HepG2 (cell line): ENCODE data around the gene ATF6. TPM values are rescaled to one million over a fixed set of nuclear protein-coding genes. Genes with fewer than 3 reads are reported as not detected.
A peak's percentile ranks its signal among the peaks of the same experiment; 100 is the strongest.

ENCODE experiments used
- ASH2L ChIP-seq: fragments of 300-600, 200-600 bp; sonication (generic); IDR thresholded peaks from 2 replicates; pipeline ENCODE4 v1.7.0; 2017; ENCODE audit warnings: low read depth, mild to moderate bottlenecking, moderate library complexity, mixed read lengths, low read length; ENCODE audit not compliant: insufficient read length
- ATF6 ChIP-seq: sonication (generic); formaldehyde crosslinking; conservative IDR thresholded peaks from 2 replicates; pipeline ENCODE4 v1.4.0; 2020; ENCODE audit warnings: missing genetic modification reagents
- BRCA1 ChIP-seq: sonication (generic); formaldehyde crosslinking; IDR thresholded peaks from 2 replicates; pipeline ENCODE4 v1.4.0; 2020; ENCODE audit warnings: missing genetic modification reagents
- EHMT2 ChIP-seq: fragments of 200-600 bp; sonication (generic); IDR thresholded peaks from 2 replicates; pipeline ENCODE4 v1.7.0; 2017; ENCODE audit warnings: antibody characterized with exemption, low read depth, low read length, borderline replicate concordance
- ETV5 ChIP-seq: IDR thresholded peaks from 2 replicates; pipeline ENCODE4 v1.6.1; 2018; ENCODE audit warnings: missing biosample characterization, missing genetic modification reagents, inconsistent platforms, borderline replicate concordance
- MED13 ChIP-seq: sonication (generic); formaldehyde crosslinking; IDR thresholded peaks from 2 replicates; pipeline ENCODE4 v1.5.0; 2020; ENCODE audit warnings: missing genetic modification reagents
- MED8 ChIP-seq: sonication (generic); formaldehyde crosslinking; IDR thresholded peaks from 2 replicates; pipeline ENCODE4 v1.8.1; 2023; ENCODE audit warnings: mild to moderate bottlenecking, missing genetic modification reagents; ENCODE audit not compliant: insufficient replicate concordance
- MEIS1 ChIP-seq: sonication (generic); formaldehyde crosslinking; IDR thresholded peaks from 2 replicates; pipeline ENCODE4 v1.9.0; 2021; ENCODE audit warnings: mild to moderate bottlenecking, missing genetic modification reagents, moderate library complexity, borderline replicate concordance
- MZF1 ChIP-seq: sonication (generic); formaldehyde crosslinking; IDR thresholded peaks from 2 replicates; pipeline ENCODE4 v1.8.1; 2023; ENCODE audit warnings: mild to moderate bottlenecking, missing genetic modification reagents, borderline replicate concordance
- NFKB2 ChIP-seq: sonication (generic); formaldehyde crosslinking; IDR thresholded peaks from 2 replicates; pipeline ENCODE4 v1.4.0; 2020; ENCODE audit warnings: missing genetic modification reagents, borderline replicate concordance
- NONO ChIP-seq, 2 experiments: fragments of 450-650 bp in 1 of 2; sonication (generic) in 1 of 2; formaldehyde crosslinking in 1 of 2; IDR thresholded peaks in 1 of 2; conservative IDR thresholded peaks in 1 of 2; 2 replicates each; pipeline versions ENCODE4 v1.6.1 to v1.8.0; 2017 to 2022; ENCODE audit warnings: mild to moderate bottlenecking in 1 of 2, missing genetic modification reagents in 1 of 2, moderate library complexity in 1 of 2
- NR2F2 ChIP-seq: IDR thresholded peaks from 2 replicates; pipeline ENCODE4 v1.6.1; 2012; ENCODE audit warnings: low read depth, inconsistent platforms, borderline replicate concordance
- ONECUT2 ChIP-seq: sonication (generic); formaldehyde crosslinking; IDR thresholded peaks from 2 replicates; pipeline ENCODE4 v1.4.0; 2020; ENCODE audit warnings: missing genetic modification reagents
- SNAI1 ChIP-seq: sonication (generic); formaldehyde crosslinking; IDR thresholded peaks from 2 replicates; pipeline ENCODE4 v1.5.0; 2020; ENCODE audit warnings: mild to moderate bottlenecking, missing genetic modification reagents, borderline replicate concordance
- TAF15 ChIP-seq: fragments of 200-400 bp; formaldehyde crosslinking; IDR thresholded peaks from one replicate; pipeline ENCODE4 v1.6.1; 2018; ENCODE audit warnings: mild to moderate bottlenecking, low read depth, low read length; ENCODE audit not compliant: poor library complexity, severe bottlenecking
- ZBTB3 ChIP-seq: sonication (generic); formaldehyde crosslinking; IDR thresholded peaks from 2 replicates; pipeline ENCODE4 v1.4.0; 2020; ENCODE audit warnings: low read depth, mild to moderate bottlenecking, moderate library complexity, missing genetic modification reagents, borderline replicate concordance
- ZC3H4 ChIP-seq: sonication (generic); formaldehyde crosslinking; IDR thresholded peaks from 2 replicates; pipeline ENCODE4 v1.4.0; 2020; ENCODE audit warnings: missing genetic modification reagents, borderline replicate concordance
- ZFP37 ChIP-seq: sonication (generic); formaldehyde crosslinking; IDR thresholded peaks from 2 replicates; pipeline ENCODE4 v1.4.0; 2020; ENCODE audit warnings: missing genetic modification reagents, borderline replicate concordance
- ZFYVE20 ChIP-seq: sonication (generic); formaldehyde crosslinking; IDR thresholded peaks from 2 replicates; pipeline ENCODE4 v1.8.0; 2023; ENCODE audit warnings: low read depth, mild to moderate bottlenecking, moderate library complexity, missing genetic modification reagents, borderline replicate concordance
- ZNF280B ChIP-seq: sonication (generic); formaldehyde crosslinking; IDR thresholded peaks from 2 replicates; pipeline ENCODE4 v1.5.0; 2020; ENCODE audit warnings: missing genetic modification reagents, mild to moderate bottlenecking, borderline replicate concordance
- ZNF317 ChIP-seq: sonication (generic); formaldehyde crosslinking; IDR thresholded peaks from 2 replicates; pipeline ENCODE4 v1.5.0; 2020; ENCODE audit warnings: mild to moderate bottlenecking, missing genetic modification reagents
- ZNF737 ChIP-seq: sonication (generic); formaldehyde crosslinking; IDR thresholded peaks from 2 replicates; pipeline ENCODE4 v1.5.0; 2020; ENCODE audit warnings: missing genetic modification reagents, mild to moderate bottlenecking, borderline replicate concordance
- ZSCAN20 ChIP-seq: sonication (generic); formaldehyde crosslinking; IDR thresholded peaks from 2 replicates; pipeline ENCODE4 v1.4.0; 2020; ENCODE audit warnings: missing genetic modification reagents, mild to moderate bottlenecking, borderline replicate concordance
- polyA plus RNA-seq, 8 experiments: library from polyadenylated mRNA; depleted of rRNA in 3 of 8; stranded (reverse) in 7 of 8; unstranded in 1 of 8; fragments of >200 nt; fragmentation: Illumina TruSeq in 4 of 8; extraction: Trizol in 4 of 8; gene quantifications; 2 replicates each; pipeline versions ENCODE4 v1.2.1 to v1.2.3, GENCODE V29; 2011 to 2016; ENCODE audit warnings: low read depth in 4 of 8, missing spikeins in 1 of 8, mixed read lengths in 1 of 8; ENCODE audit not compliant: insufficient read depth in 1 of 8
- total RNA-seq, 5 experiments: library from RNA; depleted of rRNA; stranded (reverse); fragments of >200 nt; fragmentation: Illumina TruSeq; extraction: Trizol; gene quantifications; 2 replicates each; pipeline ENCODE4 v1.2.3, GENCODE V29; 2016; ENCODE audit warnings: low read depth in 1 of 5
- TF ChIP-seq, protein P1 (sequence below): sonication (generic); formaldehyde crosslinking; IDR thresholded peaks from 2 replicates; pipeline ENCODE4 v1.4.0; 2020; ENCODE audit warnings: missing genetic modification reagents

The ATF6 gene
- total and polyA plus RNA-seq, 2 of the 13 experiments (the other 11 are each of a cell fraction or from before 2014, with no cell fraction given), result 13.2 to 14.5 TPM

DNA sequence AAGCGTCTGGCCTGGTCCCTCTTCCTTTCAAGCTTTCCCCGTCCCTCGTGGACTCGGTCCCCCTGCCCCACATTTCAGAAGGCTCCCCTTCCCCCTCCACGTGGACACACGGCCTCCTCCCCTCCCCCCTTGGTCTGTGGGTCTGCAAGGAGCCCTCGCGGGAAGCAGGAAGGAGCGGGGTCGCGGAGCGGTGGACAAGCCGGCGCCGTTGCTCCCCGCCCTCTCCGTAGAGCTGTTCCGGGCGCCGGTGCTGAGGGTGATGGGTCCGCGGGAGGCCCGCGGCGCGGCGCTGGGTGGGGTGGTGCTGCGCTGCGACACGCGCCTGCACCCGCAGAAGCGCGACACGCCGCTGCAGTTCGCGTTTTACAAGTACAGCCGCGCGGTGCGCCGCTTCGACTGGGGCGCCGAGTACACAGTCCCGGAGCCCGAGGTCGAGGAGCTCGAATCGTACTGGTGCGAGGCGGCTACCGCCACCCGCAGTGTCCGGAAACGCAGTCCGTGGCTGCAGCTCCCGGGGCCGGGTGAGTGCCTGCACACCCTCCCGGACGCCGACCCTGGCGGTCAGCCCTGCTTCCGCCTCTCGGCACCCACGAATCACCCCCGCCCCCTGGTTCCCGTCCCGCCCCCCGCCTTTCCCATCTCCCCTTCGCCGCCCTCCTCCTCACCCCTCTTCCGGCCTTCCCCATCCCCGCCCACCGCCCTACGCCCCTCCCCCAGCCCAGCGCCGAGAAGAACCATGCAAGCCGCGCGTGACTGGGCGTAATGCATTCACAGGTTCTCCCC lies 39.5 kb upstream of the ATF6 start (continued):
- TF ChIP-seq MZF1 (CRISPR knock-in tag) (no peak), ZFP37 (CRISPR knock-in tag) (no peak), ZC3H4 (CRISPR knock-in tag) (no peak), ASH2L (no peak), ZSCAN20 (CRISPR knock-in tag) (no peak), TAF15 (no peak), BRCA1 (CRISPR knock-in tag) (no peak), ATF6 (CRISPR knock-in tag) (no peak), ZNF317 (no peak), ZNF737 (no peak), ZBTB3 (CRISPR knock-in tag) (no peak), NR2F2 (no peak), ONECUT2 (CRISPR knock-in tag) (no peak), MEIS1 (no peak; the same call in 1 of the 2 replicates), EHMT2 (no peak), ZNF280B (CRISPR knock-in tag) (no peak; the same call in 1 of the 2 replicates), SNAI1 (CRISPR knock-in tag) (no peak), MED13 (0 out of 2 replicates have a peak, but pooled peaks have one; percentile 9), MED8 (CRISPR knock-in tag) (no peak), NFKB2 (no peak; the same call in 1 of the 2 replicates), ETV5 (CRISPR knock-in tag) (peak; percentile 44), NONO (IDR thresholded peaks at IDR 0.05) (no peak), NONO (CRISPR knock-in tag; conservative IDR thresholded peaks at IDR 0.05) (0 out of 2 replicates have a peak, but pooled peaks have one; percentile 30), ZFYVE20 (no peak)
- TF ChIP-seq, protein P1, sequence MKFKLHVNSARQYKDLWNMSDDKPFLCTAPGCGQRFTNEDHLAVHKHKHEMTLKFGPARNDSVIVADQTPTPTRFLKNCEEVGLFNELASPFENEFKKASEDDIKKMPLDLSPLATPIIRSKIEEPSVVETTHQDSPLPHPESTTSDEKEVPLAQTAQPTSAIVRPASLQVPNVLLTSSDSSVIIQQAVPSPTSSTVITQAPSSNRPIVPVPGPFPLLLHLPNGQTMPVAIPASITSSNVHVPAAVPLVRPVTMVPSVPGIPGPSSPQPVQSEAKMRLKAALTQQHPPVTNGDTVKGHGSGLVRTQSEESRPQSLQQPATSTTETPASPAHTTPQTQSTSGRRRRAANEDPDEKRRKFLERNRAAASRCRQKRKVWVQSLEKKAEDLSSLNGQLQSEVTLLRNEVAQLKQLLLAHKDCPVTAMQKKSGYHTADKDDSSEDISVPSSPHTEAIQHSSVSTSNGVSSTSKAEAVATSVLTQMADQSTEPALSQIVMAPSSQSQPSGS (CRISPR knock-in tag), result no peak
